H1 (cell line): ENCODE measurements around the gene IRF9. TPM values are rescaled to one million over a fixed set of nuclear protein-coding genes. Genes with fewer than 3 reads are reported as not detected.

ENCODE experiments used
- CTCF ChIA-PET: fragments of 300-600 bp; sonication (Branson Sonifier 250); formaldehyde crosslinking; loops from one replicate; lab custom pipeline; 2021; ENCODE audit not compliant: partially characterized antibody; lab: Charles Lee
- POLR2A ChIA-PET: fragments of 300-600 bp; sonication (Branson Sonifier 250); formaldehyde crosslinking; loops from one replicate; lab custom pipeline; 2021; ENCODE audit warnings: inconsistent platforms; ENCODE audit not compliant: partially characterized antibody; lab: Charles Lee
- DNase-seq, 2 experiments: peaks; one replicate each; pipeline versions ENCODE4 v3.0.0 to v3.0.0-alpha.2; 2010 to 2022; ENCODE audit warnings: low spot score in 2 of 2, low read depth in 1 of 2, mixed read lengths in 1 of 2
- FAIRE-seq: peaks from 2 replicates; lab custom pipeline; 2011; peaks lifted over from hg19 to GRCh38; lab: Jason Lieb, UNC
- H2AFZ ChIP-seq: 2 replicates; pipeline ENCODE4 v1.8.1; 2012; ENCODE audit warnings: low read length, inconsistent platforms
- H2AK5ac ChIP-seq: 2 replicates; pipeline ENCODE4 v1.6.1; 2013; ENCODE audit warnings: low read depth, low read length
- H2BK120ac ChIP-seq: replicated peaks from 2 replicates; pipeline ENCODE3; 2013; ENCODE audit warnings: low read depth, low read length, inconsistent platforms
- H2BK12ac ChIP-seq: 2 replicates; pipeline ENCODE4 v1.6.1; 2013; ENCODE audit warnings: low read depth, low read length
- H2BK15ac ChIP-seq: 2 replicates; pipeline ENCODE4 v1.6.1; 2013; ENCODE audit warnings: low read length
- H2BK20ac ChIP-seq: 2 replicates; pipeline ENCODE4 v1.6.1; 2013; ENCODE audit warnings: low read length
- H2BK5ac ChIP-seq: 2 replicates; pipeline ENCODE4 v1.6.1; 2013; ENCODE audit warnings: low read depth, low read length
- H3K14ac ChIP-seq: 2 replicates; pipeline ENCODE4 v1.6.1; 2013; ENCODE audit warnings: inconsistent platforms; ENCODE audit not compliant: insufficient read length
- H3K18ac ChIP-seq: 2 replicates; pipeline ENCODE4 v1.6.1; 2013; ENCODE audit warnings: low read length; ENCODE audit errors: extremely low read depth
- H3K23ac ChIP-seq: 2 replicates; pipeline ENCODE4 v1.6.1; 2013; ENCODE audit warnings: inconsistent platforms; ENCODE audit not compliant: insufficient read length
- H3K23me2 ChIP-seq: 2 replicates; pipeline ENCODE4 v1.6.1; 2013; ENCODE audit warnings: low read depth, low read length
- H3K27ac ChIP-seq: 2 replicates; pipeline ENCODE4 v1.6.1; 2011; ENCODE audit warnings: low read depth, low read length, inconsistent platforms
- H3K27me3 ChIP-seq, 4 experiments: replicated peaks in 1 of 4; 1 replicate in 1 of 4; 2 replicates in 3 of 4; pipeline versions ENCODE4 v1.6.1 to v1.8.1; 2011 to 2013; ENCODE audit warnings: low read length in 3 of 4, mild to moderate bottlenecking in 3 of 4, inconsistent platforms in 2 of 4, mixed read lengths in 2 of 4, moderate library complexity in 1 of 4; ENCODE audit not compliant: control insufficient read depth in 3 of 4, insufficient read depth in 3 of 4; ENCODE audit errors: extremely low read depth in 1 of 4
- H3K36me3 ChIP-seq, 4 experiments: 2 replicates each; pipeline versions ENCODE4 v1.6.1 to v1.8.1; 2011 to 2013; ENCODE audit warnings: mild to moderate bottlenecking in 4 of 4, low read length in 3 of 4, moderate library complexity in 2 of 4, control low read depth in 1 of 4, inconsistent platforms in 1 of 4; ENCODE audit not compliant: insufficient read depth in 4 of 4, control insufficient read depth in 2 of 4
- H3K4ac ChIP-seq: replicated peaks from 2 replicates; pipeline ENCODE3; 2013; ENCODE audit warnings: low read length, low read depth, mixed read lengths, inconsistent platforms; ENCODE audit not compliant: insufficient read length
- H3K4me1 ChIP-seq, 4 experiments: replicated peaks in 1 of 4; 1 replicate in 1 of 4; 2 replicates in 3 of 4; pipeline versions ENCODE4 v1.6.1 to v1.8.1; 2011 to 2013; ENCODE audit warnings: low read length in 3 of 4, inconsistent platforms in 2 of 4, mixed read lengths in 1 of 4; ENCODE audit not compliant: insufficient read depth in 4 of 4, control insufficient read depth in 3 of 4
- H3K4me2 ChIP-seq, 2 experiments: 2 replicates each; pipeline versions ENCODE4 v1.6.1 to v1.8.1; 2011 to 2013; ENCODE audit warnings: low read depth in 2 of 2, low read length in 2 of 2, control low read depth in 1 of 2, inconsistent platforms in 1 of 2, mild to moderate bottlenecking in 1 of 2; ENCODE audit not compliant: insufficient read depth in 1 of 2
- H3K4me3 ChIP-seq, 4 experiments: fragments of 200-600, 300-600 bp in 1 of 4; sonication (generic), shearing (Covaris generic), sonication (Bioruptor Twin) in 1 of 4; 2 replicates each; pipeline versions ENCODE4 v1.5.1 to v1.8.1; 2011 to 2016; ENCODE audit warnings: low read length in 4 of 4, low read depth in 3 of 4, control low read depth in 2 of 4, inconsistent platforms in 2 of 4, mild to moderate bottlenecking in 2 of 4, mixed read lengths in 1 of 4, moderate library complexity in 1 of 4; ENCODE audit not compliant: insufficient read depth in 2 of 4; ENCODE audit errors: extremely low read depth in 1 of 4
- H3K56ac ChIP-seq: replicated peaks from 2 replicates; pipeline ENCODE3; 2013; ENCODE audit warnings: low read depth, mild to moderate bottlenecking, mixed read lengths, low read length, inconsistent platforms; ENCODE audit not compliant: insufficient read length
- H3K79me1 ChIP-seq: 2 replicates; pipeline ENCODE4 v1.6.1; 2013; ENCODE audit warnings: low read depth, low read length, control low read depth
- H3K79me2 ChIP-seq, 2 experiments: 2 replicates each; pipeline versions ENCODE4 v1.6.1 to v1.8.1; 2012 to 2013; ENCODE audit warnings: low read length in 2 of 2, mild to moderate bottlenecking in 2 of 2, inconsistent platforms in 1 of 2; ENCODE audit not compliant: insufficient read depth in 2 of 2, control insufficient read depth in 1 of 2
- H3K9ac ChIP-seq, 4 experiments: replicated peaks in 1 of 4; 1 replicate in 1 of 4; 2 replicates in 3 of 4; pipeline versions ENCODE4 v1.6.1 to v1.8.1; 2011 to 2013; ENCODE audit warnings: low read depth in 3 of 4, low read length in 3 of 4, control low read depth in 2 of 4, mild to moderate bottlenecking in 2 of 4, moderate library complexity in 2 of 4, inconsistent platforms in 1 of 4; ENCODE audit errors: extremely low read depth in 1 of 4
- H3K9me3 ChIP-seq, 2 experiments: 2 replicates each; pipeline versions ENCODE4 v1.6.1 to v1.8.1; 2012 to 2013; ENCODE audit warnings: mild to moderate bottlenecking in 2 of 2, moderate library complexity in 2 of 2, control low read depth in 1 of 2, inconsistent platforms in 1 of 2, low read depth in 1 of 2, low read length in 1 of 2, mixed read lengths in 1 of 2; ENCODE audit not compliant: insufficient read depth in 2 of 2
- H4K20me1 ChIP-seq, 2 experiments: replicated peaks in 1 of 2; 2 replicates each; pipeline versions ENCODE3 to v1.8.1; 2011 to 2013; ENCODE audit warnings: inconsistent platforms in 2 of 2, low read length in 2 of 2, mild to moderate bottlenecking in 1 of 2; ENCODE audit not compliant: insufficient read depth in 2 of 2, control insufficient read depth in 1 of 2
- H4K5ac ChIP-seq: 2 replicates; pipeline ENCODE4 v1.6.1; 2013; ENCODE audit warnings: low read length, low read depth, mixed read lengths, inconsistent platforms; ENCODE audit not compliant: insufficient read length
- H4K8ac ChIP-seq: 2 replicates; pipeline ENCODE4 v1.8.0; 2013; ENCODE audit warnings: mild to moderate bottlenecking, moderate library complexity, low read length, inconsistent platforms; ENCODE audit not compliant: insufficient read depth; ENCODE audit errors: extremely low read depth
- H4K91ac ChIP-seq: replicated peaks from 2 replicates; pipeline ENCODE3; 2013; ENCODE audit warnings: low read length, mixed read lengths, inconsistent platforms; ENCODE audit not compliant: insufficient read length
- ASH2L ChIP-seq: fragments of 200-600, 300-600 bp; sonication (generic); IDR thresholded peaks from one replicate; pipeline ENCODE4 v1.7.1; 2017; ENCODE audit warnings: low read length
- CBX5 ChIP-seq: fragments of 300-800, 300-1000 bp; sonication (generic); IDR thresholded peaks from 2 replicates; pipeline ENCODE4 v1.7.1; 2016; ENCODE audit warnings: antibody characterized with exemption, low read length, low read depth
- EZH2 ChIP-seq: fragments of 200-600 bp; sonication (generic); IDR thresholded peaks from 2 replicates; pipeline ENCODE4 v1.7.1; 2012; ENCODE audit warnings: low read depth, mild to moderate bottlenecking, moderate library complexity, low read length, inconsistent platforms; ENCODE audit not compliant: severe bottlenecking
- FOSL1 ChIP-seq: IDR thresholded peaks from 2 replicates; pipeline ENCODE4 v1.6.1; 2011; ENCODE audit warnings: mild to moderate bottlenecking, low read depth, low read length, moderate library complexity; ENCODE audit not compliant: insufficient read depth
- KDM1A ChIP-seq: fragments of 200-600, 300-600 bp; sonication (generic); IDR thresholded peaks from 2 replicates; pipeline ENCODE4 v1.7.1; 2016; ENCODE audit warnings: mild to moderate bottlenecking, low read length, borderline replicate concordance
- POLR2A ChIP-seq, 2 experiments: IDR thresholded peaks; 1 replicate in 1 of 2; 2 replicates in 1 of 2; pipeline ENCODE4 v1.6.1; 2011; ENCODE audit warnings: low read depth in 2 of 2, low read length in 2 of 2, mild to moderate bottlenecking in 2 of 2; ENCODE audit errors: control extremely low read depth in 1 of 2
- RAD21 ChIP-seq, 2 experiments: IDR thresholded peaks in 1 of 2; conservative IDR thresholded peaks in 1 of 2; 2 replicates each; pipeline ENCODE4 v1.6.1; 2011; ENCODE audit warnings: low read depth in 2 of 2, low read length in 2 of 2, improper control_type of control experiment in 1 of 2, inconsistent platforms in 1 of 2, mild to moderate bottlenecking in 1 of 2, moderate library complexity in 1 of 2
- RNF2 ChIP-seq: fragments of 200-900, 300-1000 bp; sonication (generic); IDR thresholded peaks from 2 replicates; pipeline ENCODE4 v1.7.1; 2016; ENCODE audit warnings: borderline replicate concordance, low read depth, mild to moderate bottlenecking, antibody characterized with exemption, low read length; ENCODE audit not compliant: poor library complexity, severe bottlenecking; ENCODE audit errors: missing control alignments
- RXRA ChIP-seq: IDR thresholded peaks from 2 replicates; pipeline ENCODE4 v1.6.1; 2011; ENCODE audit warnings: low read depth, mild to moderate bottlenecking, low read length, moderate library complexity; ENCODE audit not compliant: insufficient read depth
- SIRT6 ChIP-seq: IDR thresholded peaks from one replicate; pipeline ENCODE4 v1.7.1; 2012; ENCODE audit warnings: low read length, inconsistent platforms
- SP2 ChIP-seq: IDR thresholded peaks from 2 replicates; pipeline ENCODE4 v1.6.1; 2012; ENCODE audit warnings: mild to moderate bottlenecking, low read length, inconsistent platforms
- SP4 ChIP-seq: IDR thresholded peaks from 2 replicates; pipeline ENCODE4 v1.6.1; 2012; ENCODE audit warnings: low read length, inconsistent platforms
- TBP ChIP-seq: IDR thresholded peaks from 2 replicates; pipeline ENCODE4 v1.6.1; 2011; ENCODE audit warnings: low read depth, low read length, improper control_type of control experiment
- TCF12 ChIP-seq: IDR thresholded peaks from 2 replicates; pipeline ENCODE4 v1.6.1; 2011; ENCODE audit warnings: low read depth, mild to moderate bottlenecking, low read length
- WGBS, 2 experiments: shearing (Covaris generic) in 1 of 2; methylation state at CpG; one replicate each; pipeline versions ENCODE4 v1.1.6 to v1.1.7; 2013 to 2015; ENCODE audit warnings: low lambda C conversion rate in 2 of 2, mixed read lengths in 2 of 2, inconsistent platforms in 1 of 2, low coverage in 1 of 2, missing lambda C conversion rate in 1 of 2; ENCODE audit not compliant: insufficient replicate concordance in 2 of 2, insufficient coverage in 1 of 2, insufficient read length in 1 of 2; ENCODE audit errors: extremely low coverage in 1 of 2, missing lambda C conversion rate in 1 of 2; 5-methylcytosine and 5-hydroxymethylcytosine counted together
- polyA plus RNA-seq, 7 experiments: library from polyadenylated mRNA; depleted of rRNA in 3 of 7; stranded (reverse) in 5 of 7; unstranded in 2 of 7; fragments of >200 nt in 5 of 7; fragments of 200-250 nt in 2 of 7; gene quantifications; 1 replicate in 5 of 7; 2 replicates in 1 of 7; 4 replicates in 1 of 7; pipeline versions ENCODE4 v1.2.1 to v1.2.3, GENCODE V29; 2011 to 2013; ENCODE audit warnings: missing spikeins in 2 of 7, mixed read lengths in 2 of 7
- total RNA-seq: library from RNA; stranded (reverse); fragmentation: NEBNext Ultra II Directional; extraction: Animal tissue kit (Norgen Biotek cat#: 25700); gene quantifications from 2 replicates; pipeline ENCODE4 v1.2.1, GENCODE V29; 2021

Gene IRF9
- total and polyA plus RNA-seq, 2 of the 8 experiments (the other 6 are each of a cell fraction or from before 2014, with no cell fraction given): 11.4 to 13.2 TPM

DNA sequence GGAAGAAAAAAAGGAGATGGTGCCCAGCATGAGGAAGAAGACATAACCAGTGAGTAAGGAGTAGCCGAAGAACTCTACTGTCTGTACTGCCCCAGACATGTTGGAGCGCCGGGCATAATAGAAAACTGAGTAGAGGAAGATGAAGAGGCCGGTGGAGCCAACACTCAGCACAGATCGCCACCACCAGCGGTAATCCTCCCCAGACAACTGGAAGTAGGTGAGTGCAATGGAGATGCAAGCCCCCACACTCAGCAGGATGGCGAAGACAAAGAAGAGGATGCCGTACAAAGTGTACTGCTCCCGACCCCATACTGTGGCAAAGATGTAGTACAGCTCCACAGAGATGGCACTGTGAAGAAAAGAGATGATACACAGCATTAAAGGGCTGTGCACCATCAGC lies 28.4 kb downstream of the IRF9 start:
- Histone ChIP-seq H3K79me2 (peaks cover 0 to 13% of the 10 kb centered on the region in 2 experiments; a peak in 2 of 4 replicates), H3K56ac (no peak overlapping the region), H3K4me3 (peak overlapping the region in 1 of 4 experiments; percentile 91; a peak in 2 of 8 replicates), H3K4me2 (peak overlapping the region; percentile 41 to 70; a peak in 2 of 4 replicates), H3K14ac (no peak overlapping the region), H3K23me2 (peaks cover 5% of the 10 kb centered on the region), H2BK15ac (0 out of 2 replicates have a peak overlapping the region, but pooled peaks have one; percentile 89), H2BK12ac (no peak overlapping the region), H4K8ac (no peak overlapping the region), H2BK5ac (no peak overlapping the region), H4K20me1 (peaks cover 0 to 16% of the 10 kb centered on the region in 2 experiments), H4K5ac (no peak overlapping the region), H2BK120ac (no peak overlapping the region), H2BK20ac (no peak overlapping the region), H2AFZ (no peak overlapping the region), H3K18ac (no peak overlapping the region), H3K27me3 (no peaks in the 10 kb centered on the region), H3K4me1 (peaks cover 0 to 8% (median 4%) of the 10 kb centered on the region in 4 experiments; a peak in 6 of 7 replicates), H3K36me3 (peaks cover 16 to 31% (median 28%) of the 10 kb centered on the region in 4 experiments; a peak in 7 of 8 replicates), H3K9ac (no peak overlapping the region), H2AK5ac (no peak overlapping the region), H3K79me1 (peaks cover 12% of the 10 kb centered on the region), H3K4ac (no peak overlapping the region), H3K27ac (no peak overlapping the region), H3K23ac (no peak overlapping the region), H4K91ac (no peak overlapping the region), H3K9me3 (no peaks in the 10 kb centered on the region)
- DNase-seq (no peak), FAIRE-seq (no peak)
- POLR2A ChIA-PET: interaction anchor here (0.5 to 7.9 kb wide), 13 partner anchors 14 to 94 kb away, joined by 3 to 158 read pairs (median 5); partner anchors contain the start of genes CHMP4A, EMC9, IRF9 and MDP1
- CTCF ChIA-PET: interaction anchor here (1.0 to 4.1 kb wide), 2 partner anchors 23 to 29 kb away, joined by 5 to 16 read pairs; partner anchors contain the start of genes CHMP4A and IRF9
- 88% methylated on average over 9 of the region's 9 CpGs; no CpG with 5 or more reads in 1 of the 2 experiments for WGBS, 2 experiments
- no peak for TF ChIP-seq KDM1A
- TF ChIP-seq RAD21 (IDR thresholded peaks at IDR 0.05 in 1 of 2, conservative IDR thresholded peaks at IDR 0.05 in 1 of 2; ENCODE audit: low read depth in 2 of 2, low read length in 2 of 2): no peak
- TF ChIP-seq FOSL1: no peak
- no peak for TF ChIP-seq SP4
- TF ChIP-seq TCF12: no peak
- no peak for TF ChIP-seq ASH2L
- no peak for TF ChIP-seq RNF2
- no peak for TF ChIP-seq TBP
- TF ChIP-seq SIRT6: no peak
- no peak for TF ChIP-seq EZH2
- no peak for TF ChIP-seq POLR2A (IDR thresholded peaks at IDR 0.05; ENCODE audit: control extremely low read depth in 1 of 2, low read depth in 2 of 2, low read length in 2 of 2)
- no peak for TF ChIP-seq RXRA
- TF ChIP-seq SP2: no peak
- no peak for TF ChIP-seq CBX5
